ENCODE results near the gene IFNK.

GRCh38 chr9:27561685-27562084 lies 37.6 kb downstream of the IFNK start:
- no peak for TF ChIP-seq ZNF274 (IDR thresholded peaks at IDR 0.05; ENCODE audit: low read length)
- TF ChIP-seq ZNF274 (tag by site-specific recombination; IDR thresholded peaks at IDR 0.05; ENCODE audit: borderline replicate concordance) = no peak
- no peak for TF ChIP-seq ZNF175 (tag by site-specific recombination; IDR thresholded peaks at IDR 0.05)
- no peak for TF ChIP-seq SALL2 (tag by site-specific recombination; IDR thresholded peaks at IDR 0.05; ENCODE audit: borderline replicate concordance)
- TF ChIP-seq ZNF362 (tag by site-specific recombination; IDR thresholded peaks at IDR 0.05) = no peak

Measured in HEK293 (cell line).